GM19452 (cell line): ENCODE measurements around the gene TMEM238.
"Not testable (repeated sequence)": the region's sequence is repeated elsewhere in the genome, so short reads cannot be mapped to it uniquely, and the experiment has no call there.

Source experiments
- ATAC-seq: cut with Tn5 transposase; IDR thresholded peaks from one replicate; pipeline ENCODE4 v1.9.1; 2021; ENCODE audit not compliant: unreplicated experiment

The TMEM238 gene, protein sequence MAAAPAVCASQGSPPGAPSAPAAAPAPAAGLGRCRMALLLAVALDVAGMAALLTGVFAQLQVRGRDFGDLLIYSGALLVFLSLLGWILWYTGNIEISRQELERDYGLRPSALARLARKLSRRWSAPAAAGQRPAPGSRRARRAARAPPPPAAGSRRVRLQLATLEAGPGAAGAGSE

DNA sequence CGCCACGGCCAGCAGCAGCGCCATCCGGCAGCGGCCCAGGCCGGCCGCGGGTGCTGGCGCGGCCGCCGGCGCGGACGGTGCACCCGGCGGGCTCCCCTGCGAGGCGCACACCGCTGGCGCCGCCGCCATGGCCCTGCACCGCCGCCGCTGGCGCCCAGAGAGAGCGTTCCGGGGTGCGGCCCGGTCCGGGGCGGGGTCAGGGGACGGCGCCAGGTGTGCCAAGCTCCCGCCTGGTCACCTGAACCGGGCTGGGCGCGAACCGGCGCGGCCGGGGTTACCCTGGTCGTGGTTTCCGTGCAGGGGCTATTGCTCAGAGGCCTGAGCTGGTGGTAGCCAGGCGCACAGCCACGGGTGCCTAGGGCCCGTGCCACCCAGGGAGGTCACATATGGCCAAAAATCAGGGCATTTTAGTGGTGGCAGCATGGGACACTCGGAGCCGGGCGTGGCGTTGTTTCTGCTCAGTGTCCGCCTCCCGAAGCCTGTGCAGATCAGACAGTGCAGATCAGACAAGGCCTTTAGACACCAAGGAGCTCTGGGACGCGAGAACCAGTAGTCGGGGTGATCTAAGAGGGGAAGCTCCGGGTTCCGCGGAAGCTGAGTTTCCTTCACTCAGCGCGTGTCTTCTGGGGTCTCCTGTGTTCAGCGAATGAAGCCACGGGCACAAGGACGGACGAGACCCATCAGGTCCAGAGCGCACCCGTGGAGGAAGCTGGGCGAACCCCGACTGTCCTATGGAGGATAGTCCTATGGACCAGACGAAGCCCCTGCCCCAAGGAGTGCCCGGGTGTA, at the start of gene TMEM238:
TMEM238 (minus strand) TSS at position 162 of the 789 bp plus-strand sequence; CDS start at position 129, 33 bp downstream.
- no peak for ATAC-seq

DNA sequence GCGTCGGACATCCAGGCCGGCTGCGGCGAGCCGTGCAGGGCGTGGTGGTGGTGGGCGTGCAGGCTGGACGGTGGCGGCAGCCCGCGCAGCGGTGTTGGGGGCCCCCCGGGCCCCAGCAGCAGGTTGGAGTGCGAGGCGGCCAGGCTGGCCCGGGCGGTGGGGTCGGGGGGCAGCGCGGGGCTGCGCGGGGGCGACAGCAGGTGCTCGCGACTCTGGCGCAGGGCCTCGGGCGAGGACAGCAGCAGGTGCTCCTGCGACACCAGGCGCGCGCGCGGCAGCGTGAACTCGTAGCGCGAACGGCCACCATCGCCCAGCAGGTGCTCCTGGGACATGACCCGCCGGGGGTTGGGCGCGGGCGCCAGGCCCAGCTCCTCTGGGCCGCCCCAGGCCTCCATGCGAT, 49.2 kb upstream of the TMEM238 start:
- no peak for ATAC-seq

DNA sequence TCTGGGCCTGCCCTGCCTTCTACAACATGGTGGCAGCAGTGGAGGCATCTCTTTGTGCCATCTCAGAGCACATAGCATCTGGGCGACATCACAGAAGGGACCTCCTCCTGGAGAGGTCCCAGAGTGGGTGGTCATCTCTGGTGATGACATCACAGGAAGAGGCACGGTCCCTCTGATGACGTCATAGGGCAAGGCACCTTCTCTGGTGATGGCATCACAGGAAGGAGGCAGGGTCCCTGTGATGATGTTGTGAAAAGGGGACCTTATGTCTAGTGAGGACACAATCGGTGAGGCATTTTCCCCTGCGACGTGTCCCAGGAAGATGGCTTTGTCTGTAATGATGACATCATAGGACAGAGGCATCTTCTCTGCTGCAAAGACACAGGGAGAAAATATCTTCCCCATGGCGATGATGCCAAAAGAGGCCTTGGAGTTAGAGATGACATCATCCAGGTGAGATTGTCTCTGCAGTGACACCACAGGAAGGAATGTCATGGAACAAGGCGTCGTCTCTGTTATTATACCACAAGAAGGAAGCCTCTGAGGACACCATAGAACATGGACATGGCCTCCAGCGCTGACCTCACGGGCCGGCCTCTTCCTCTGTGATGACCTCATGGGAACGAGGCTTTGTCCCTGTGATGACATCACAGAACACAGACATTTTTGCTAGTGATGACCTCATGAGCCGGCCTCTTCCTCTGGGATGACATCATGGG, 48.3 kb upstream of the TMEM238 start:
- ATAC-seq = no peak

DNA sequence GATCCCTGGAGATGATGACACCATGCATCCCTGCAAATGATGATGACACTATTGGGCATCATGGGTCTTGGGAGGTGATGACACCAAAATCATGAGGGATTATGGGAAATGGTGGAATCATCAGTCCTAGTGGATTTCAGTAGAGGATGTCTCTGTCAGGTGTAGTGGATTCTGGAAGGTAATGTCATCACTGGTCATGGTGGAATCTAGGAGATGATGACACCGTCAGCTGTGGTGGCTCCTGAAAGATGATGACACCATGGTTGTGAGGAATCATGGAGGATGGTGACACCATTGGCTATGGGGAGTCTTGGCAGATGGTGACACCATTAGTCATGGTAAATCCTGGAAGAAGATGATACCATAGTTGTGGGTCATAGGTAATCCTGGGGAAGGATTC, 47.1 kb upstream of the TMEM238 start:
- no peak for ATAC-seq

DNA sequence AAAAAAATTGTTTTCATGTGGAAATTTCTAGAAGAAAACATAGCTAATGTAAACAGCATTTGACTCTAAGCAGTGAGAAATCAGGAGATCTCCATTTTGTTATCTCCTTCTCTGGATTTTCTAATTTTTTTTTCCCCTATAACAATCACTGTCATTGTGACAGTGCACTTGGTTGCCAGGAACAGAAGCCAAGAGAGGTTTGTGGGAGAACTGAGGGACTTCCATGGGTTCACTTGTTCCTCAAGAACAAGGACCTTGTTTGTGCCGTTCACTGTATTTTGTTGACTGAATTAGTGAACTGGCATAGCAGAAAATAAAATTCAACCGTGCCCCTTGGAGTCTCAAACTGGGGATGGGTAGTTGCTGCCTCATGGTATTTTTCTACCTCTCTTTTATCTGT, 42.0 kb upstream of the TMEM238 start:
- ATAC-seq = no peak

DNA sequence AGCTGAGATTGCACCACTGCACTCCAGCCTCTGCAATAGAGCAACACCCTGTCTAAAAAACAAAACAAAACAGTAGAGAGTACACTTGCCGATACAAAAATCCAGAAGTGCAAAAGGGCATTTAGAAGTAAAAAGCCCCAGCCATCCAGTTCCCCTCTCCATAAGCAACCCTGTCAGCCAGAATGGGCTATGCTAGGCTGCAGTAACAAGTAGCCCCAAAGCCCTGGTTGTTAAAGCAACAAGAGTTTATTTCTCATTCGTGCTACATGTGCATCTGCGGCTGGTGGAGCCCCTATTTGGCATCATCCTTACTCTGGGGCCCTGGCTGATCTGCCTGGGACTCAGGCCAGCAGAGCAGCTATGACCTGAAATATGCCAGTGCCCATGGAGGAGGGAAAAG, 40.4 kb upstream of the TMEM238 start:
- no peak for ATAC-seq

DNA sequence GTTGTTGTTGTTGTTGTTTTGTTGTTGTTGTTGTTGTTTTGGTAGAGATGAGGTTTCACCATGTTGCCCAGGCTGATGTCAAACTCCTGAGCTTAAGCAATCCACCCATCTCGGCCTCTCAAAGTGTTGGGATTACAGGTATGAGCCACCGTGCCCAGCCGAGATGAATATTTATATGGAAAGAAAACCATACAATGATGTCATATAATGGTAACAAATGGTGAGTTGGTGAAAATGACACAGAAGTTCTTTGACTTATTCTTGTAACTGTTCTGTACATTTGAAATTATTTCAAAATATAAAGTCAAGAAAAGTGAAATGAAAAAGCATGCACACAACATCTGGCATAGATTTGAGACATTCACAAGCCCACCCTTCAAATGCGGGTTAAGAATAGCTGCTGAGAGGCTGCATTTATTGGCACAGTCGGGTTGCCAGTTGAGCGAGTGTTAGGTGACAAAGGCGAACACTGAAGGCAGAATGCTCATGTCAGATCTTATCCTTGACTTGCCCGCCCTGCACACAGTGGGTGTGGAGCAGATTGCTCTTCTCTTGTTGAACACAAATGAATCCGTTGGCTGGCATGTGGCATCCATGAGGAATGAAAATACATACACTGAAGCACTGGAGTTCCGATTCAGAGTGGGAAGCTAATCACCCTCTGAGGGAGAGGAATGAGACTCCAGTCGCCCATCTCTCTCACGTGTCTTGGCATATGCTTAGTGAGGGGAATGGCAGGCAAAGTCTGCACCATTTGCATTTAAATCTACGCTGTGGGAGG, 39.3 kb upstream of the TMEM238 start:
- no peak for ATAC-seq

DNA sequence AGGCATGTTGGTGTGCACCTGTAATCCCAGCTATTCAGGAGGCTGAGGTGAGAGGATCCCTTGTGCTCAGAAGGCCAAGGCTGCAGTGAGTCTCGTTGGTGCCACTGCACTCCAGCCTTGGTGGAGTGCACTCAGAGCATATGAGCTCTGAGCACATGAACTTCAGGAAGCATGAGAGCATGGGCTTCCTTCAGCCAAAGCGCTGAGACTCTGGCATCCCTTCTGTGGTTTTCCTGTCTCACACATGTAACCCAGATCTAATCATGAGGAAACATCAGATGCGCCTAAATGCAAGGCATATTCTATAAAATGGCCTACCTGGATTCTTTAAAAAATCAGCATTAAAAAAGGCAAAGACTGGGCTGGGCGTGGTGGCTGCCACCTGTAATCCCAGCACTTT, 37.2 kb upstream of the TMEM238 start:
- ATAC-seq = not testable (repeated sequence)

DNA sequence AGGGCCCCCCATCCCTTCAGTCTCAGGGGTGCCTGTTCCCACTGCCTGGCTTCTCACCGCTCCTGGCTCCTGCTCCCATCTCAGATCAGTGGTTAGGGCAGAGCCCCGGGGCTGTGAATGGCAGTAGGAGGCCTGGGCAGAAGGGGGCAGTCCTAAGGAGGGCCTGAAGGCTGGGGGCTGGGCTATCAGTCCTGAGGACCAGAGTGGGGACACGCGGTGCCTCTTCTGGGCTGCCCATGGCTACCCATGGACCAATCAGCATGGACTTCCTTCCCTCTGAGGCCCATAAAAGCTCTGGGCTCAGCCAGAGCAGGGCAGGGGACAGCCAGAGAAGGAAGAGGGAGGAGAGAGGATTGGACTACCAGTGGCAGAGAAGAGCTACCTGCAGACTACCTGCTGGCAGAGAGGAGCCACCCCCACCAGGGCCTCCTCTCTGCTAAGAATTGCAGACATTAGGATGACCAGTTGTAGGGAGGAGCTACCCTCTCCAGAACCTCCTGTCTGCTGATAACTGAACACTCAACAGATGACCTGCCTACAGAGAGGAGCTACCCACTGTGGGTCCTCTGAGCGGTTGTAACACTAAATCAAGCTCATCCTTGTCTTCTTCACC, 35.6 kb upstream of the TMEM238 start:
- no peak for ATAC-seq

DNA sequence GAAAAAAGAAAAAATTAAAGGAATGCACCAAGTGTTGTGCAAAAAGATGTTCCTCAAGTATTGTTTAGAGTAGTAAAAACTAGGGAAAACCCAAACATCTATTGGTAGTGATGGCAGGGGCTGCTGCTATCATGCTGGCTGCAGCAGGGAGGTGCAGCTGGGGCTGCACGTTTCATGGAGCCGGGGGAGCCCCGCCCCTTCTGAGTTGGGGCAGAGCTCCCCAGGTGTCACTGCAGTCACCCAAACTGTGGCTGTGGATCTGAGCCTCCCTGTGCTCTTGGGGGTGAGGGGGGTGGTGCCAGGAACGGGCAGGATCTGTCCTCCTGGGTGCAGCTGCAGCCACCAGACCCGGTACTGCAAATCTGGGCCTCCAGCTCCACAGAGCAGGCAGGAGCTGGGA, 35.0 kb upstream of the TMEM238 start:
- no peak for ATAC-seq

DNA sequence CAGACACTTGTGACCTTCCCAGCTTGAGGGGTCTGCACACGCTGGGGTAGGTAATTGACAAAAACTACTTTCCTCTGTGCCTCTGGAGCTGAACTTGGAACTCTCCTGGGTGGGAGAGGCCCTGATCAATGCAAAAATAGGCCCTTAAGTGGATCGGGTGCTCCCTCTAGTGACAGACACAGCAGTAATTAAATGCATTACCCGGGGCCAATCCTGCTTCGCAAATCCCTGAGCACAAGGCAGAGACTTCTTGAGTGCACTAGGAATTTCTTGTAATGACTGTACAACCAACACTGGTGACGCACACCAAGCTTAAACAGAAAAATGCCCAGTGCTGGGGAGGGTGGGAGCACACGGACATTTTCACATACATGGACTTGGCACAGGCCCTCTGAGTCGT, 34.1 kb upstream of the TMEM238 start:
- ATAC-seq = no peak

DNA sequence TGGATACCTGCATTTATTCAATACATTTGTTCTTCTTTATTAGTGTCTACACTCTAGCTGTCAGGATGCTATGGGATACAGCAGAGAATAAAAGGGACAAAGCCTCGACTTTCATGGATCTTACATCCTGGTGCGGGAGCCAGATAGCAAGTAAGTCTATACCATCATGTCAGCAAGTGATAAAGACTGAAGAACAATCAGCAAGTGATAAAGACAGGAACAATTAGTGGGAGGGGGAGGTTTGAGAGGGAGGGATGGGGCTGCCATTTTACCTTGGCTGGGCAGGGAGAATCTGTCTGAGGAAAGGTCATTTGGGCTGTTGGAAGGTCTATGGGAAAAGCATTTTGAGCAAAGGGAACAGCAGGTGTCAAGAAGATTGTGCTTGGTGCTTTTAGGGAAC, 26.1 kb upstream of the TMEM238 start:
- ATAC-seq = no peak

DNA sequence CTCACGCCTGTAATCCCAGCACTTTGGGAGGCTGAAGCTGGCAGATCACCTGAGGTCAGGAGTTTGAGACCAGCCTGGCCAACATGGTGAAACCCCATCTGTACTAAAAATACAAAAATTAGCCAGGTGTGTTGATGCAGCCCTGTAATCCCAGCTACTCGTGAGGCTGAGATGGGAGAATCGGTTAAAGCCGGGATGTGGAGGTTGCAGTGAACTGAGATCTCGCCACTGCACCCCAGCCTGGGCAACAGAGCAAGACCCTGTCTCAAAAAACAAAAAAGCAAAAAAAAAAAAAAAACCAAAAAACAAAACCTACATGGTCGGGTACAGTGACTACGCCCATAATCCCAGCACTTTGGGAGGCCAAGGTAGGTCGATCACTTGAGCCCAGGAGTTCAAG, 25.1 kb upstream of the TMEM238 start:
- not testable (repeated sequence) for ATAC-seq

DNA sequence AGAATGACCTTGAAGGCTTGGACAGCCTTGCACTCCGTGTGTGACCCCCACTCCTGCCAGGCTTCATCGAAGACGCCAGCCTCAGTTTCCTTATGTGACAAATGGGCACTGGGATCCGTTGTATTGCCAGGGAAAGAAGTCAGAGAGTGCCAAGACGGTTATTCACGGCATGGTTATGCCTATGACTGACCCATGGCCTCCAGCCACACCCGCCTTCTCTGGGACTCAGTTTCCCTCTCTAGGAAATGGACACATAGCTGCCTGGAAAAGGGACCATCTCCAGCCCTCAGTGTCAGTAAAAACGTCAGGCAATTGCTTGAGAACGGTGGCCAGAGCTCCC, 24.4 kb upstream of the TMEM238 start:
- ATAC-seq = no peak

DNA sequence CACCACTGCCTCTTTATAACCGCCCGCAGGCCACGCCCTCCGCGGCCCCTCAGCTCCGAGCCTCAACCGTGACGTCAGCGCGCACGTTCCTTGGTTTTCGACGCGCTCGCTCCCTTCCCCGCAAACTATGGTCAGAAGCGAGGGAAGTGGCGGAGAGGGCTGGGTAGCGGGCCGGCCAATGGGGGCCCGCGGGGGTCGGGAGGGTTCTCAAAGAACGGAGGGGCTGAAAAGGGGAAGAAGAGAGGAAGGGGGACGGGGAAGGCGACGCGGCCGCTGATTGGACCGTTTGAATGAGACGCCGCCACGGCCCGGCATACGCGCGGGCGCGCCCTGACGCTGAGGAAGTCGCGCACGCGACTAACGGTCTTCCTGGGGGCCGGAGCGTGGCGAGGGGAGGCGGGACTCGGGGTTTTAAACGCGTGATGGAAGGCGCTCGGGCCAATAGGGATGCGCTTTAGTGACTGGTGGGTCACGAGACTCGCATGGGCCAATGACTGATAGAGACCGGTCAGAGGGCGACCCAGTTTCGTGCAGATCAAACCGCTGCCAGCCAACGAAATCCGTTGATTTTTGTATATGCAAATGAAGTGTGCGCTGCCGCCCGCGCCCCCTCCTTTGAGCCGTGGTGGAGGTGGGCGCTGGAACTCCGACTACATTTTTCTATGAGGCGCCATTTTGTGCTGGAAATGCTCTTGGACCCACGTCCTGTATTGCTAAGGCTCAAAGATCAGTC, 23.9 kb upstream of the TMEM238 start:
- ATAC-seq = peak; percentile 79

DNA sequence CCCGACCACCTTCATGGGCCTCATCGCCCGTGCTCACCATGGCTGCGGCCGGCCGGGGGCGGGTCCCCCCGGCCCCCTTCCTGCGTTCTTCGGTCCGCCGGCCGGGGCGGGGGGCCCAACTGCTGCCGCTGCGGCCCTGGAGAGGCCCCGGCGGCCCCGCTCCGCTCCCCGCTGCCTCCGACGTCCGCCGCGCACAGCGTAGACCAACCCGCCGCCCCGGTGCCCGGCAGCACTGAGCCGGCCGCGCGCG, 23.4 kb upstream of the TMEM238 start, which contains the start of gene UBE2S:
UBE2S (minus strand) TSS at position 239 of the 250 bp plus-strand sequence; CDS start at position 40, 199 bp downstream.
- ATAC-seq = peak; percentile 27

DNA sequence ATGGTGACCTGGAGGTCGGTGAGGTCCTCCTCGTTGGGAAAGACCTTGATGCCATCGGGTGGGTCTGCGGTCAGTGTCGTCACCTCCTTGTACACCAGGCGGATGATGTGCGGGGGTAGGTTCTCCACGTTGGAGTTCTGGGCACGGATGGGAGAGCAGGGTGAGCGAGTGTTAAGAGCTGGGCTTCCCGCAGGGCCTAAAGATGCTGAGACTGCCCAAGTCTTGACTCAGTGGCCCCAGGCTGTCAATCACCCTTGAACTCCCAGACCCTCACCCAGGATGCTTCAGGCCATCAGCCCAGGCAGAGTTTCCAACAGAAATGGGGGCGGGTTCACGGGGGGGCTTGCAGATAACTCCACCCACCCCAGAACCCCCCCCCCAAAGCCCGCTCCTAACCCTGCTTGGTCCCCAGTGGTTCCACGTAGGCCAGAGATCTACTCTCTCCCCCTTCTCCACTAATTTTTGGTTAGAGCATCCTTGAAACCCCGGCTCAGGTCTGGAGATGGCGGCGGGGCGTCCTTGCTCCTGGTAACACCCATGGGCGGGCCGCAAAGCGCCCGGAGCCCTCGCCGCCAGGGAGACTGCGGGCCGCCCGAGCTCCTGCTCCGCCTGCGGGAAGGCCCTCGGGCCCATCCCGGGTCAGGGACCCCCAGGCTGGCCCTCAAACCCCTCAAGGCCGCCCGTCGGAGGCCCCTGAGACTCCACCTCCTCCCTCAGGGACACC, 22.9 kb upstream of the TMEM238 start:
- no peak for ATAC-seq

DNA sequence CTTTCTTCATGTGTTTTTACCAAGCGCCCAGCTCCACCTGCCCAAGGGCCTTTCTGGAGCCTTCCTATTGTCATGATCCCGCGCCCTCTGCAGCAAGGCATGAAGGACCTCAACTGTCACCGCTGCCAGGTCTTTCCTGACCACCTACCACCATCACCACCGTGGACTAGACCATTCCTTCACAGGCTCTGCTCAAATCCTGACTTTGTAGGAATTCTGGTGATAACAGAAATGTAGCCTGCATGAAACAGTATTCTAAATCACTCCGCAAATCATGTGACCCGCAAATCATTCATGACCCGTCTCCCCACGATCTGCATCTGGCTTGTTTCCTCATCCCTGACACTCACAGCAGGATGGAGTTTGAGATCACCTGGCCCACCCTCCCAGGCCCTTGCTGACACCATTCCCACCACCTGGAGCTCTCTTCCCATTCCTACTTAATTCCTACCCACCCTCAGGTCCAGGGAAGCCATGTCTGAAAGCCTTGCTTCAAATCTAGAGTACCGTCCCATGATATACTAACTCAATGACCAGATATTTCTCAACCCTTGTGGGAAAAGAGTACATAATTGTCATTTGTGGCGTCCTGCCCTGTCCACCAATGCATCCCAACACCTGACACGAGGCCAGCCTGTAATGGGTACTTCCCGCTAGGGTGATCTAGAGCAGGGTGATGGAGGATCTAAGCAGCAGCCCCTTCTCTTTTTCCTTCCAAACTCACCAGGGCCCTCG, 22.2 kb upstream of the TMEM238 start:
- ATAC-seq = no peak

DNA sequence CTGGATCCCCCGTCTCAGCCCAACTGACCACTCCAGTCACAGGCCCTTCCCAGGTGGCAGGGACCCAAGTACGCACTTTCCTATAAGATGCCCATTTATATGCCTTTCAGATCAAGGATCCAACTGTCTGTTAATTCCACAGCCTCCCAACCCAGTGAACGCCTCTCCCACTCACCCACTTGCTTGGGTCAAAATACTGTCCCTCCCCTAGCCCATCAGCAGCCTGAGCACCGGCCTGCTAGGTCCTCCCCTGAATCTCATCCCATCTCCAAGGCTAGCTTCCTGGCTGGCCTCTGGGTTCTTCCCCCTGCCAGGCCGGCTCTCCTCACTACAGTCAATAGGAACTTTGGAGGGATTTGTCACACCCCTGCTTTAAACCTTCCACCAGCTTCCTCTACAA, 21.5 kb upstream of the TMEM238 start:
- no peak for ATAC-seq
